HG03558 (cell line): Measurements from ENCODE around the gene PSPC1.
"Not testable (repeated sequence)": the region's sequence is repeated elsewhere in the genome, so short reads cannot be mapped to it uniquely, and the experiment has no call there.

Experiments used
- ATAC-seq: cut with Tn5 transposase; IDR thresholded peaks from one replicate; pipeline ENCODE4 v1.9.1; 2021; ENCODE audit warnings: moderate number of reproducible peaks; ENCODE audit not compliant: unreplicated experiment; ENCODE audit errors: extremely low read depth

The PSPC1 gene

GRCh38 chr13:19764237-19764636 is 18.5 kb downstream of the PSPC1 start:
- no peak for ATAC-seq

- no peak for ATAC-seq
These were observed 19.1 kb downstream of the PSPC1 start for GRCh38 chr13:19763618-19764017.

- ATAC-seq: no peak
These were observed 23.1 kb downstream of the PSPC1 start for GRCh38 chr13:19759669-19760068.

- ATAC-seq: no peak
These were observed 40.1 kb downstream of the PSPC1 start for GRCh38 chr13:19742643-19743042.

GRCh38 chr13:19737844-19738557 is 44.7 kb downstream of the PSPC1 start:
- ATAC-seq: no peak

- ATAC-seq: no peak
These were observed 56.1 kb downstream of the PSPC1 start for GRCh38 chr13:19726611-19727010.

- no peak for ATAC-seq
These were observed 57.4 kb downstream of the PSPC1 start for GRCh38 chr13:19725320-19725719.

- no peak for ATAC-seq
These were observed 62.7 kb downstream of the PSPC1 start for GRCh38 chr13:19720039-19720438.

- no peak for ATAC-seq
These were observed 69.4 kb downstream of the PSPC1 start for GRCh38 chr13:19713186-19713965.

GRCh38 chr13:19709782-19710181 is 73.0 kb downstream of the PSPC1 start:
- ATAC-seq: not testable (repeated sequence)

- ATAC-seq: not testable (repeated sequence)
These were observed 73.7 kb downstream of the PSPC1 start for GRCh38 chr13:19709039-19709438.

- not testable (repeated sequence) for ATAC-seq
These were observed 78.5 kb downstream of the PSPC1 start for GRCh38 chr13:19704256-19704655.

- ATAC-seq: not testable (repeated sequence)
These were observed 81.1 kb downstream of the PSPC1 start for GRCh38 chr13:19701619-19702018.

- ATAC-seq: not testable (repeated sequence)
These were observed 81.8 kb downstream of the PSPC1 start for GRCh38 chr13:19700963-19701362.

- no peak for ATAC-seq
These were observed 86.9 kb downstream of the PSPC1 start for GRCh38 chr13:19695829-19696228.

- ATAC-seq: no peak
These were observed 87.3 kb downstream of the PSPC1 start for GRCh38 chr13:19695428-19695827.

- not testable (repeated sequence) for ATAC-seq
These were observed 91.3 kb downstream of the PSPC1 start for GRCh38 chr13:19691447-19691846.

GRCh38 chr13:19685437-19685836 is 97.3 kb downstream of the PSPC1 start:
- no peak for ATAC-seq

- ATAC-seq: no peak
These were observed 97.7 kb downstream of the PSPC1 start for GRCh38 chr13:19685034-19685433.

- no peak for ATAC-seq
These were observed 101.2 kb downstream of the PSPC1 start for GRCh38 chr13:19681517-19681916.

GRCh38 chr13:19680751-19681150 is 102.0 kb downstream of the PSPC1 start:
- ATAC-seq: no peak

GRCh38 chr13:19676168-19676567 is 106.6 kb downstream of the PSPC1 start:
- ATAC-seq: no peak
